Measurements from ENCODE around the gene DDX54.

DDX54 gene

DNA sequence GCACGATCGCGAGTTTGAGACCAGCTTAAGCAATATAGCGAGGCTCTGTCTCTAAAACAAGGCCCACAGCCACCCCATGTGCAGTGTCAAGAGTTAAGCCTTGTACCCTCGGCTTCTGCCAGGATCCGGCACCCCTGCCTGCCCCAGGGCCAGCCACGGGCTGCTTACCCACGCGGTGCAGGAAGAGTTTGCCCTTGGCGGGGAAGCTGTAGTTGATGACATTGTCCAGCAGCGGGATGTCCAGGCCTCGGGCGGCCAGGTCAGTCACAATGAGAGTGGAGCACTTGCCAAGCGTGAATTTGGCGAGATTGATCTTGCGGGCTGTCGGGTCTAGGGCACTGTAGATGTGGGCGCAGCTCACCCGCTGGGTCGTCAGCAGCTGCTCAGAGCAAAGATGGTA lies 13.1 kb downstream of the DDX54 start:
- Histone ChIP-seq H3K27ac (ENCODE audit: low read length) (no peak overlapping the region; the same call in 1 of the 2 replicates), H3K27me3 (ENCODE audit: insufficient read depth, low read length, poor library complexity) (no peaks in the 10 kb centered on the region), H3K36me3 (ENCODE audit: insufficient read depth, low read length) (peaks cover 94% of the 10 kb centered on the region), H3K4me3 (ENCODE audit: low read depth in 1 of 2, low read length in 2 of 2) (no peak overlapping the region), H3K79me2 (ENCODE audit: insufficient read depth, low read length) (peaks cover 31% of the 10 kb centered on the region), H4K20me1 (ENCODE audit: insufficient read depth, low read length) (peaks cover 8% of the 10 kb centered on the region), H3K9ac (ENCODE audit: low read depth, low read length) (no peak overlapping the region), H3K4me1 (ENCODE audit: insufficient read depth, low read length) (no peaks in the 10 kb centered on the region), H3K9me3 (ENCODE audit: insufficient read depth, low read length, severe bottlenecking) (no peaks in the 10 kb centered on the region), H3K4me2 (ENCODE audit: insufficient read depth, low read length) (no peak overlapping the region), H2AFZ (ENCODE audit: low read depth, low read length) (no peak overlapping the region)
- no peak for DNase-seq
- no peak for ATAC-seq (ENCODE audit: insufficient read depth, low read depth)
- TF ChIP-seq CTCF (IDR thresholded peaks at IDR 0.05; ENCODE audit: borderline replicate concordance, extremely low read depth, low read length, poor library complexity, severe bottlenecking) (no peak), EZH2 (IDR thresholded peaks at IDR 0.05; ENCODE audit: borderline replicate concordance, low read depth, low read length, severe bottlenecking) (no peak)

DNA sequence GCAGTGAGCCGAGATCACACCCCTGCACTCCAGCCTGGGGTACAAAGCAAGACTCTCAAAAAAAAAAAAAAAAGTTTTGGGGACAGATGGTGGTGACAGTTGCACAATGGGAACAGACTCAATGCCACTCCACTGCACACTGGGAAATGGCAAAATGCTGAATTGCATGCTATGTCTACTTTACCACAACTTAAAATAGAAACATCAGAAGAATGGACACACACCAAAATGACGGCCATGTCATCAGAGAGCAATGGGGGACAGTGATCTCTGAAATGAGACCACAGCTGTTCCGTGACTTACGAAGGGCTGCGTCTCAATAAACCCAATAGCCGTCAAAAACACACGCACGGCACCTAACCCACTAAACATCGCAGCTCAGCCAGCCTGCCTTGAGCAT lies 13.7 kb downstream of the DDX54 start:
- DNase-seq = no peak
- Histone ChIP-seq H3K27me3 (ENCODE audit: insufficient read depth, low read length, poor library complexity) (no peaks in the 10 kb centered on the region), H3K36me3 (ENCODE audit: insufficient read depth, low read length) (peaks cover 94% of the 10 kb centered on the region), H3K4me1 (ENCODE audit: insufficient read depth, low read length) (no peaks in the 10 kb centered on the region), H2AFZ (ENCODE audit: low read depth, low read length) (no peak overlapping the region), H3K4me2 (ENCODE audit: insufficient read depth, low read length) (no peak overlapping the region), H3K9ac (ENCODE audit: low read depth, low read length) (no peak overlapping the region), H3K27ac (ENCODE audit: low read length) (no peak overlapping the region), H4K20me1 (ENCODE audit: insufficient read depth, low read length) (peaks cover 8% of the 10 kb centered on the region), H3K9me3 (ENCODE audit: insufficient read depth, low read length, severe bottlenecking) (no peaks in the 10 kb centered on the region), H3K4me3 (ENCODE audit: low read depth in 1 of 2, low read length in 2 of 2) (no peak overlapping the region), H3K79me2 (ENCODE audit: insufficient read depth, low read length) (peaks cover 31% of the 10 kb centered on the region)
- ATAC-seq (ENCODE audit: insufficient read depth, low read depth) = no peak
- TF ChIP-seq CTCF (IDR thresholded peaks at IDR 0.05; ENCODE audit: borderline replicate concordance, extremely low read depth, low read length, poor library complexity, severe bottlenecking) = no peak
- no peak for TF ChIP-seq EZH2 (IDR thresholded peaks at IDR 0.05; ENCODE audit: borderline replicate concordance, low read depth, low read length, severe bottlenecking)

DNA sequence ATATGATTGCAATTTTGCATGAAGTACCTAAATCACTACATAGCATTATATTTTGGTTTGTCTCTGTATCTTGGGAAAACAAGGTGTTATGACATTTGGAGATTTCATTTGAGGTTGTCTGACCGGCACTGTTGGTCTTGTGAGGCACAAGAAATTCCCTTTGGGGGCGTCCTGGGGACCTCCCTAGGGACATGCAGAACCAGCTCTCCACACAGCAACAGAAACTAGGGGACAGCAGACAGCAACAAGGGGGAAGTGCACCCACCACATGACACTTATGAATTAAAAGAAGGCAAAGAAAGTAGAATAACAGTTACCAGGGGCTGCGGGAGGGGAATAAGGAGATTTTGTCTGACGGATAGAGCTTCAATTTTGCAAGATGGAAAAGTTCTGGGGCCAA lies 14.4 kb downstream of the DDX54 start:
- H2AFZ ChIP-seq (ENCODE audit: low read depth, low read length) = no peak overlapping the region
- H3K27ac ChIP-seq (ENCODE audit: low read length) = no peak overlapping the region
- H3K9ac ChIP-seq (ENCODE audit: low read depth, low read length) = no peak overlapping the region
- no peak for DNase-seq
- H3K27me3 ChIP-seq (ENCODE audit: insufficient read depth, low read length, poor library complexity) = no peaks in the 10 kb centered on the region
- H3K9me3 ChIP-seq (ENCODE audit: insufficient read depth, low read length, severe bottlenecking) = no peaks in the 10 kb centered on the region
- H3K36me3 ChIP-seq (ENCODE audit: insufficient read depth, low read length) = peaks cover 94% of the 10 kb centered on the region
- ATAC-seq (ENCODE audit: insufficient read depth, low read depth) = no peak
- H4K20me1 ChIP-seq (ENCODE audit: insufficient read depth, low read length) = peaks cover 8% of the 10 kb centered on the region
- H3K79me2 ChIP-seq (ENCODE audit: insufficient read depth, low read length) = peaks cover 31% of the 10 kb centered on the region
- H3K4me1 ChIP-seq (ENCODE audit: insufficient read depth, low read length) = no peaks in the 10 kb centered on the region
- no peak overlapping the region for H3K4me3 ChIP-seq (ENCODE audit: low read depth in 1 of 2, low read length in 2 of 2)
- TF ChIP-seq CTCF (IDR thresholded peaks at IDR 0.05; ENCODE audit: borderline replicate concordance, extremely low read depth, low read length, poor library complexity, severe bottlenecking) (no peak), EZH2 (IDR thresholded peaks at IDR 0.05; ENCODE audit: borderline replicate concordance, low read depth, low read length, severe bottlenecking) (no peak)
- no peak overlapping the region for H3K4me2 ChIP-seq (ENCODE audit: insufficient read depth, low read length)

- Histone ChIP-seq H2AFZ (ENCODE audit: low read depth, low read length) (no peak overlapping the region), H3K4me2 (ENCODE audit: insufficient read depth, low read length) (no peak overlapping the region), H3K4me1 (ENCODE audit: insufficient read depth, low read length) (no peaks in the 10 kb centered on the region), H3K79me2 (ENCODE audit: insufficient read depth, low read length) (peaks cover 31% of the 10 kb centered on the region), H3K9ac (ENCODE audit: low read depth, low read length) (no peak overlapping the region), H3K27ac (ENCODE audit: low read length) (no peak overlapping the region), H3K27me3 (ENCODE audit: insufficient read depth, low read length, poor library complexity) (no peaks in the 10 kb centered on the region), H3K4me3 (ENCODE audit: low read depth in 1 of 2, low read length in 2 of 2) (no peak overlapping the region), H3K9me3 (ENCODE audit: insufficient read depth, low read length, severe bottlenecking) (no peaks in the 10 kb centered on the region), H3K36me3 (ENCODE audit: insufficient read depth, low read length) (peaks cover 98% of the 10 kb centered on the region), H4K20me1 (ENCODE audit: insufficient read depth, low read length) (peaks cover 8% of the 10 kb centered on the region)
- TF ChIP-seq CTCF (IDR thresholded peaks at IDR 0.05; ENCODE audit: borderline replicate concordance, extremely low read depth, low read length, poor library complexity, severe bottlenecking) (no peak), EZH2 (IDR thresholded peaks at IDR 0.05; ENCODE audit: borderline replicate concordance, low read depth, low read length, severe bottlenecking) (no peak)
- DNase-seq (no peak), ATAC-seq (ENCODE audit: insufficient read depth, low read depth) (no peak)
Observed at GRCh38 chr12:113170457-113170856, 14.8 kb downstream of the DDX54 start.

Data from DND-41 (cell line).